A549 (cell line): ENCODE data around the gene ROBO1. TPM values are rescaled to one million over a fixed set of nuclear protein-coding genes. Genes with fewer than 3 reads are reported as not detected.

Source experiments
- ATAC-seq, 2 experiments: fragments of 200-7000 bp in 1 of 2; fragments of >200 bp in 1 of 2; cut with Nextera tagmentation in 1 of 2; cut with Tn5 transposase in 1 of 2; 3 replicates each; pipeline versions ENCODE4 v1.8.0 to v1.9.1; 2018 to 2020; ENCODE audit warnings: mild to moderate bottlenecking in 1 of 2, moderate library complexity in 1 of 2
- CTCF ChIA-PET: fragments of 300-600 bp; sonication (Branson Sonifier 250); formaldehyde crosslinking; extraction: SDS; loops from one replicate; lab custom pipeline; 2021; ENCODE audit warnings: antibody characterized with exemption, inconsistent platforms; lab: Yijun Ruan, JAX
- POLR2A ChIA-PET: fragments of 350-600 bp; formaldehyde crosslinking; extraction: SDS; loops from one replicate; lab custom pipeline; 2021; ENCODE audit warnings: antibody characterized with exemption, inconsistent platforms; lab: Yijun Ruan, JAX
- DNase-seq, 2 experiments: peaks; one replicate each; pipeline versions ENCODE4 v3.0.0 to v3.0.0-alpha.2; 2011 to 2016; ENCODE audit warnings: low read depth in 1 of 2, low spot score in 1 of 2
- FAIRE-seq: peaks from 2 replicates; lab custom pipeline; 2011; peaks lifted over from hg19 to GRCh38; lab: Jason Lieb, UNC
- H3K27ac ChIP-seq, 2 experiments: fragments of >200 bp; sonication (Bioruptor Twin); formaldehyde crosslinking; 3 replicates each; pipeline ENCODE4 v1.5.1; 2016 to 2017
- H3K4me1 ChIP-seq: fragments of >200 bp; sonication (Bioruptor Twin); formaldehyde crosslinking; 3 replicates; pipeline ENCODE4 v1.6.1; 2016
- H3K4me2 ChIP-seq: fragments of >200 bp; sonication (Bioruptor Twin); formaldehyde crosslinking; 3 replicates; pipeline ENCODE4 v1.6.1; 2016
- H3K4me3 ChIP-seq: fragments of >200 bp; sonication (Bioruptor Twin); formaldehyde crosslinking; 3 replicates; pipeline ENCODE4 v1.5.1; 2016
- H3K9me3 ChIP-seq: fragments of >200 bp; sonication (Bioruptor Twin); formaldehyde crosslinking; 3 replicates; pipeline ENCODE4 v1.6.1; 2016
- CBX2 ChIP-seq: fragments of 200-600 bp; sonication (generic); IDR thresholded peaks from 2 replicates; pipeline ENCODE4 v1.6.1; 2016; ENCODE audit warnings: low read depth, mild to moderate bottlenecking, borderline replicate concordance
- CHD4 ChIP-seq: fragments of 200-600 bp; sonication (generic); IDR thresholded peaks from 2 replicates; pipeline ENCODE4 v1.6.1; 2016; ENCODE audit warnings: antibody characterized with exemption, mild to moderate bottlenecking, borderline replicate concordance
- ESRRA ChIP-seq: fragments of 150-350 bp; IDR thresholded peaks from 2 replicates; pipeline ENCODE4 v1.6.1; 2014; ENCODE audit warnings: mild to moderate bottlenecking, low read length, borderline replicate concordance
- KDM1A ChIP-seq: fragments of 200-600 bp; sonication (generic); IDR thresholded peaks from 2 replicates; pipeline ENCODE4 v1.6.1; 2016; ENCODE audit warnings: low read depth, mild to moderate bottlenecking
- PHF8 ChIP-seq: fragments of 200-600 bp; sonication (generic); IDR thresholded peaks from 2 replicates; pipeline ENCODE4 v1.6.1; 2016; ENCODE audit warnings: low read depth, mild to moderate bottlenecking, antibody characterized with exemption, moderate library complexity, borderline replicate concordance
- POLR2AphosphoS2 ChIP-seq: conservative IDR thresholded peaks from 2 replicates; pipeline ENCODE4 v1.6.1; 2012; ENCODE audit warnings: low read length, improper control_type of control experiment, inconsistent platforms
- RCOR1 ChIP-seq: fragments of 150-350 bp; IDR thresholded peaks from 2 replicates; pipeline ENCODE4 v1.6.1; 2014; ENCODE audit warnings: antibody characterized with exemption, low read length, low read depth
- RFX5 ChIP-seq: fragments of 450-650 bp; IDR thresholded peaks from 2 replicates; pipeline ENCODE4 v1.7.1; 2014; ENCODE audit warnings: antibody characterized with exemption, mild to moderate bottlenecking, moderate library complexity
- TFCP2L1 ChIP-seq: fragments of 250-450 bp; sonication (Bioruptor Pico); IDR thresholded peaks from 2 replicates; pipeline ENCODE4 v1.5.0; 2021; ENCODE audit warnings: mild to moderate bottlenecking
- TP53 ChIP-seq: fragments of 250-450 bp; sonication (Bioruptor Pico); IDR thresholded peaks from 2 replicates; pipeline ENCODE4 v1.5.0; 2021; ENCODE audit warnings: mild to moderate bottlenecking, moderate library complexity
- ZFP36 ChIP-seq: fragments of 450-650 bp; IDR thresholded peaks from 2 replicates; pipeline ENCODE4 v1.6.1; 2014; ENCODE audit warnings: borderline replicate concordance; ENCODE audit not compliant: partially characterized antibody
- ZNF302 ChIP-seq: fragments of 250-450 bp; sonication (Bioruptor Pico); IDR thresholded peaks from 2 replicates; pipeline ENCODE4 v1.9.0; 2021; ENCODE audit warnings: inconsistent platforms, mild to moderate bottlenecking, moderate library complexity
- WGBS: methylation state at CpG from one replicate; pipeline ENCODE4 v1.1.6; 2017; ENCODE audit errors: missing lambda C conversion rate; 5-methylcytosine and 5-hydroxymethylcytosine counted together
- polyA plus RNA-seq, 4 experiments: library from polyadenylated mRNA; depleted of rRNA in 3 of 4; stranded (reverse); fragments of >200 nt; fragmentation: RNase III in 1 of 4; extraction: RNeasy Plus Mini Kit Qiagen cat#74134 plus additional on column Dnase treatment in 1 of 4; gene quantifications; 2 replicates in 3 of 4; 3 replicates in 1 of 4; pipeline ENCODE4 v1.2.3, GENCODE V29; 2011 to 2017
- TF ChIP-seq, protein P1 (sequence below): fragments of >200 bp; sonication (Bioruptor Twin); formaldehyde crosslinking; IDR thresholded peaks from 3 replicates; pipeline ENCODE4 v1.5.1; 2016
- TF ChIP-seq, protein P2 (sequence below): fragments of 450-650 bp; IDR thresholded peaks from 2 replicates; pipeline ENCODE4 v1.6.1; 2014; ENCODE audit warnings: antibody characterized with exemption
- TF ChIP-seq, protein P3 (sequence below): IDR thresholded peaks from 2 replicates; pipeline ENCODE4 v1.6.1; 2012
- TF ChIP-seq, protein P4 (sequence below): fragments of >200 bp; sonication (Bioruptor Twin); formaldehyde crosslinking; IDR thresholded peaks from 3 replicates; pipeline ENCODE4 v1.6.1; 2016

The ROBO1 gene
- polyA plus RNA-seq, 2 of the 4 experiments (the other 2 are of a cell fraction), result 25.3 to 35.6 TPM

DNA sequence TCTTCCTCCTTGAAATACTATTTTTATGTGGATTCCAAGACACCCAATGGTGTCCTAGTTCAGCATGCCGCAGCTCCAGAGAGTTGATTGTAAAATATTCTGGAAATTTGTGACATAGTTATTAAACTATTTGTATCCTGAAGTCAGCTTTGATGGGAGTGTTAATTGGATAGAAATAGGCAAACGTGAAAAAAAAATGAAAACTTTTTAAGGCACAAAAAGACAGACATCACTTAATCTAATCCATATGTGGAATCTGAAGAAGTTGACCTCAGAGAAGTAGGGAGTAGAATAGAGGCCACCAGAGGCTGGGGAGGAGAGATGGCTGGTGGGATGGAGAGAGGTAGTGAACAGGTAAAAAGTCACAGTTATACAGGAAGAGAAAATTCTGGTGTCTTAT, 704.2 kb downstream of the ROBO1 start:
- Histone ChIP-seq H3K9me3 (no peaks in the 10 kb centered on the region), H3K4me2 (no peak overlapping the region), H3K4me3 (no peak overlapping the region), H3K4me1 (no peaks in the 10 kb centered on the region), H3K27ac (no peak overlapping the region)
- ChIA-PET CTCF (interaction anchor here (1.3 to 1.5 kb wide), 2 partner anchors 10 to 23 kb away, joined by 3 to 5 read pairs; no protein-coding TSS in a partner anchor), POLR2A (no interaction called here)
- 9% methylated on average over 2 of the region's 2 CpGs for WGBS
- TF ChIP-seq, protein P1, sequence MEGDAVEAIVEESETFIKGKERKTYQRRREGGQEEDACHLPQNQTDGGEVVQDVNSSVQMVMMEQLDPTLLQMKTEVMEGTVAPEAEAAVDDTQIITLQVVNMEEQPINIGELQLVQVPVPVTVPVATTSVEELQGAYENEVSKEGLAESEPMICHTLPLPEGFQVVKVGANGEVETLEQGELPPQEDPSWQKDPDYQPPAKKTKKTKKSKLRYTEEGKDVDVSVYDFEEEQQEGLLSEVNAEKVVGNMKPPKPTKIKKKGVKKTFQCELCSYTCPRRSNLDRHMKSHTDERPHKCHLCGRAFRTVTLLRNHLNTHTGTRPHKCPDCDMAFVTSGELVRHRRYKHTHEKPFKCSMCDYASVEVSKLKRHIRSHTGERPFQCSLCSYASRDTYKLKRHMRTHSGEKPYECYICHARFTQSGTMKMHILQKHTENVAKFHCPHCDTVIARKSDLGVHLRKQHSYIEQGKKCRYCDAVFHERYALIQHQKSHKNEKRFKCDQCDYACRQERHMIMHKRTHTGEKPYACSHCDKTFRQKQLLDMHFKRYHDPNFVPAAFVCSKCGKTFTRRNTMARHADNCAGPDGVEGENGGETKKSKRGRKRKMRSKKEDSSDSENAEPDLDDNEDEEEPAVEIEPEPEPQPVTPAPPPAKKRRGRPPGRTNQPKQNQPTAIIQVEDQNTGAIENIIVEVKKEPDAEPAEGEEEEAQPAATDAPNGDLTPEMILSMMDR, result no peak
- TF ChIP-seq KDM1A (no peak), POLR2AphosphoS2 (no peak), TP53 (CRISPR knock-in tag) (no peak), CBX2 (no peak), RCOR1 (no peak), TFCP2L1 (CRISPR knock-in tag) (no peak)
- TF ChIP-seq, protein P2, sequence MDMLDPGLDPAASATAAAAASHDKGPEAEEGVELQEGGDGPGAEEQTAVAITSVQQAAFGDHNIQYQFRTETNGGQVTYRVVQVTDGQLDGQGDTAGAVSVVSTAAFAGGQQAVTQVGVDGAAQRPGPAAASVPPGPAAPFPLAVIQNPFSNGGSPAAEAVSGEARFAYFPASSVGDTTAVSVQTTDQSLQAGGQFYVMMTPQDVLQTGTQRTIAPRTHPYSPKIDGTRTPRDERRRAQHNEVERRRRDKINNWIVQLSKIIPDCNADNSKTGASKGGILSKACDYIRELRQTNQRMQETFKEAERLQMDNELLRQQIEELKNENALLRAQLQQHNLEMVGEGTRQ, result no peak
- TF ChIP-seq, protein P3, sequence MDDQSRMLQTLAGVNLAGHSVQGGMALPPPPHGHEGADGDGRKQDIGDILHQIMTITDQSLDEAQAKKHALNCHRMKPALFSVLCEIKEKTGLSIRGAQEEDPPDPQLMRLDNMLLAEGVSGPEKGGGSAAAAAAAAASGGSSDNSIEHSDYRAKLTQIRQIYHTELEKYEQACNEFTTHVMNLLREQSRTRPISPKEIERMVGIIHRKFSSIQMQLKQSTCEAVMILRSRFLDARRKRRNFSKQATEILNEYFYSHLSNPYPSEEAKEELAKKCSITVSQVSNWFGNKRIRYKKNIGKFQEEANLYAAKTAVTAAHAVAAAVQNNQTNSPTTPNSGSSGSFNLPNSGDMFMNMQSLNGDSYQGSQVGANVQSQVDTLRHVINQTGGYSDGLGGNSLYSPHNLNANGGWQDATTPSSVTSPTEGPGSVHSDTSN, result no peak
- DNase-seq (no peak), ATAC-seq (no peak), FAIRE-seq (no peak)

DNA sequence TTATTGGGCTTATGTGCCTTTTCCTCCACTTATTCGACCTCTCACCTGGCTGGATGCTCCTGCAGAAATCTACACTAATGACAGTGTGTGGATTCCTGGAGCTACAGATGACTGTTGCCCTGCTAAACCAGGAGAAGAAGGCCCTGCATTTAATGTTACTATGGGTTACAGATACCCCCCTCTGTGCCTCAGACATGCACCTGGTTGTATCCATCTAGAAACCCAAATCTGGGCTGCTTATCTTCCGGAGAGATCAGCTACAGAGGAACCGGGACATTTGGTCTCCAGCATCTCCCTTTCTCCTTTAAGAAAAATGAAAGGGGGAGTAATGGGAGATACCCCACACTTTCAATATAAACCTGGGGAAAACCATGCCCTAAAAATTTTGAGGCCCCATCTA, 710.0 kb downstream of the ROBO1 start:
- FAIRE-seq (no peak), DNase-seq (no peak), ATAC-seq (no peak)
- Histone ChIP-seq H3K4me1 (no peaks in the 10 kb centered on the region), H3K27ac (no peak overlapping the region), H3K9me3 (no peaks in the 10 kb centered on the region; the same call in 2 of the 3 replicates), H3K4me2 (no peak overlapping the region), H3K4me3 (no peak overlapping the region)
- WGBS, result 13% methylated on average over 3 of the region's 3 CpGs
- CTCF ChIA-PET, result interaction anchor here (0.6 to 1.4 kb wide), 2 partner anchors 25 to 384 kb away, joined by 3 read pairs; no protein-coding TSS in a partner anchor
- TF ChIP-seq ZFP36, result no peak
- no peak for TF ChIP-seq ESRRA
- no peak for TF ChIP-seq ZNF302 (CRISPR knock-in tag)
- TF ChIP-seq PHF8, result no peak
- TF ChIP-seq, protein P1, result no peak
- TF ChIP-seq CHD4, result no peak
- TF ChIP-seq, protein P4, sequence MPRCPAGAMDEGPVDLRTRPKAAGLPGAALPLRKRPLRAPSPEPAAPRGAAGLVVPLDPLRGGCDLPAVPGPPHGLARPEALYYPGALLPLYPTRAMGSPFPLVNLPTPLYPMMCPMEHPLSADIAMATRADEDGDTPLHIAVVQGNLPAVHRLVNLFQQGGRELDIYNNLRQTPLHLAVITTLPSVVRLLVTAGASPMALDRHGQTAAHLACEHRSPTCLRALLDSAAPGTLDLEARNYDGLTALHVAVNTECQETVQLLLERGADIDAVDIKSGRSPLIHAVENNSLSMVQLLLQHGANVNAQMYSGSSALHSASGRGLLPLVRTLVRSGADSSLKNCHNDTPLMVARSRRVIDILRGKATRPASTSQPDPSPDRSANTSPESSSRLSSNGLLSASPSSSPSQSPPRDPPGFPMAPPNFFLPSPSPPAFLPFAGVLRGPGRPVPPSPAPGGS, result no peak
- TF ChIP-seq KDM1A, result no peak
- no peak for TF ChIP-seq RFX5
- POLR2A ChIA-PET, result no interaction called here
